NT2/D1 (cell line): ENCODE measurements around the gene COP1.

Source experiments
- SUZ12 ChIP-seq: IDR thresholded peaks from 2 replicates; pipeline ENCODE4 v1.6.1; 2011; ENCODE audit not compliant: insufficient read length, insufficient read depth; ENCODE audit errors: extremely low read depth
- ZNF274 ChIP-seq: IDR thresholded peaks from 2 replicates; pipeline ENCODE4 v1.6.1; 2011; ENCODE audit warnings: mild to moderate bottlenecking, low read depth, low read length

GRCh38 chr1:176167210-176167609, 39.9 kb downstream of the COP1 start:
- TF ChIP-seq SUZ12 (no peak), ZNF274 (no peak)
